GM23338 (cell line): ENCODE results near the gene CLIC3. TPM values are rescaled to one million over a fixed set of nuclear protein-coding genes. Genes with fewer than 3 reads are reported as not detected.
A peak's percentile ranks its signal among the peaks of the same experiment; 100 is the strongest.

ENCODE experiments used
- ATAC-seq: fragments of 200-7000 bp; cut with Tn5 transposase; 3 replicates; pipeline ENCODE4 v1.9.1; 2020
- DNase-seq: peaks from one replicate; pipeline ENCODE4 v3.0.0-alpha.2; 2015; ENCODE audit warnings: low spot score
- H2AFZ ChIP-seq: fragments of 200-600 bp; sonication (generic); 2 replicates; pipeline ENCODE4 v1.8.0; 2016; ENCODE audit warnings: antibody characterized with exemption, mild to moderate bottlenecking, moderate library complexity
- H3F3A ChIP-seq: fragments of 200-600 bp; sonication (generic); replicated peaks from 2 replicates; pipeline ENCODE4 v1.8.0; 2017; ENCODE audit warnings: antibody characterized with exemption, mixed run types, low read depth
- H3K27ac ChIP-seq: fragments of 200-600 bp; sonication (generic); 2 replicates; pipeline ENCODE4 v1.6.1; 2016; ENCODE audit warnings: low read depth
- H3K27me3 ChIP-seq: fragments of 200-600 bp; sonication (generic); 2 replicates; pipeline ENCODE4 v1.8.0; 2016; ENCODE audit warnings: mild to moderate bottlenecking, mixed run types, moderate library complexity; ENCODE audit not compliant: insufficient read depth
- H3K36me3 ChIP-seq: fragments of 200-600 bp; sonication (generic); 2 replicates; pipeline ENCODE4 v1.8.0; 2016; ENCODE audit warnings: mild to moderate bottlenecking; ENCODE audit not compliant: insufficient read depth
- H3K4me1 ChIP-seq: fragments of 200-600 bp; sonication (generic); 2 replicates; pipeline ENCODE4 v1.8.0; 2016; ENCODE audit warnings: mild to moderate bottlenecking, moderate library complexity; ENCODE audit not compliant: insufficient read depth
- H3K4me2 ChIP-seq: fragments of 200-600 bp; sonication (generic); 2 replicates; pipeline ENCODE4 v1.7.1; 2017; ENCODE audit warnings: mixed run types
- H3K4me3 ChIP-seq: fragments of 200-600 bp; sonication (generic); 2 replicates; pipeline ENCODE4 v1.6.1; 2016; ENCODE audit warnings: mixed run types
- H3K79me2 ChIP-seq: fragments of 200-600 bp; sonication (generic); replicated peaks from 2 replicates; pipeline ENCODE4 v1.8.0; 2017; ENCODE audit warnings: mild to moderate bottlenecking; ENCODE audit not compliant: insufficient read depth
- H3K9me2 ChIP-seq: fragments of 200-600 bp; sonication (generic); 2 replicates; pipeline ENCODE4 v1.8.0; 2017; ENCODE audit not compliant: insufficient read depth
- H4K20me1 ChIP-seq: fragments of 200-600 bp; sonication (generic); replicated peaks from 2 replicates; pipeline ENCODE4 v1.8.0; 2017; ENCODE audit warnings: mild to moderate bottlenecking; ENCODE audit not compliant: insufficient read depth
- H3K27ac Mint-ChIP-seq: 2 replicates; pipeline ENCODE4 v1.8.0; 2020; ENCODE audit warnings: inconsistent platforms, mild to moderate bottlenecking, moderate library complexity, mixed read lengths
- H3K27me3 Mint-ChIP-seq: 3 replicates; pipeline ENCODE4 v1.8.0; 2022; ENCODE audit warnings: low read depth, mild to moderate bottlenecking, moderate library complexity, mixed read lengths, inconsistent platforms; ENCODE audit not compliant: insufficient read depth, poor library complexity
- H3K36me3 Mint-ChIP-seq: 3 replicates; pipeline ENCODE4 v1.8.0; 2021; ENCODE audit warnings: low read depth, mild to moderate bottlenecking, inconsistent platforms, moderate library complexity, mixed read lengths
- H3K4me1 Mint-ChIP-seq: 3 replicates; pipeline ENCODE4 v1.8.0; 2020; ENCODE audit warnings: mild to moderate bottlenecking, inconsistent platforms, mixed read lengths
- H3K4me3 Mint-ChIP-seq: 3 replicates; pipeline ENCODE4 v1.8.0; 2021; ENCODE audit warnings: moderate library complexity, mild to moderate bottlenecking, inconsistent platforms, mixed read lengths
- H3K9me3 Mint-ChIP-seq: 3 replicates; pipeline ENCODE4 v1.8.0; 2020; ENCODE audit warnings: moderate library complexity, mild to moderate bottlenecking, inconsistent platforms, mixed read lengths
- CREB1 ChIP-seq: fragments of 250-450 bp; sonication (Bioruptor Pico); IDR thresholded peaks from 2 replicates; pipeline ENCODE4 v1.5.0; 2020; ENCODE audit warnings: low read depth, mild to moderate bottlenecking, moderate library complexity
- CTCF ChIP-seq, 2 experiments: fragments of 200-600 bp in 1 of 2; sonication (generic) in 1 of 2; conservative IDR thresholded peaks; 2 replicates each; pipeline versions ENCODE4 v1.5.1 to v1.6.1; 2016 to 2017; ENCODE audit warnings: antibody characterized with exemption in 2 of 2, low read depth in 2 of 2, mild to moderate bottlenecking in 2 of 2, moderate library complexity in 1 of 2
- ETS1 ChIP-seq: IDR thresholded peaks from 2 replicates; pipeline ENCODE4 v1.6.1; 2016; ENCODE audit warnings: antibody characterized with exemption
- NANOG ChIP-seq: IDR thresholded peaks from 2 replicates; pipeline ENCODE4 v1.6.1; 2016; ENCODE audit warnings: antibody characterized with exemption, borderline replicate concordance
- POLR2AphosphoS5 ChIP-seq: IDR thresholded peaks from 2 replicates; pipeline ENCODE4 v1.6.1; 2016; ENCODE audit warnings: antibody characterized with exemption, low read depth
- polyA plus RNA-seq: library from polyadenylated mRNA; unstranded; fragments of >200 nt; fragmentation: Nextera tagmentation; extraction: Ambion mirVana; gene quantifications from 2 replicates; pipeline ENCODE4 v1.2.1, GENCODE V29; 2016
- total RNA-seq: library from RNA; depleted of rRNA; stranded (reverse); fragments of >200 nt; shearing (Covaris generic); gene quantifications from 2 replicates; pipeline ENCODE4 v1.2.3, GENCODE V29; 2014

Gene CLIC3
- total and polyA plus RNA-seq, 2 experiments from 2014 or later = 0.53 to 0.56 TPM

- Mint-ChIP-seq H3K27ac (no peak overlapping the region), H3K4me1 (peaks cover 6% of the 10 kb centered on the region; the same call in 2 of the 3 replicates), H3K27me3 (peaks cover 4% of the 10 kb centered on the region), H3K36me3 (no peaks in the 10 kb centered on the region), H3K9me3 (no peaks in the 10 kb centered on the region), H3K4me3 (peak overlapping the region; percentile 76; the same call in 2 of the 3 replicates)
- peaks cover 9% of the 10 kb centered on the region for H3K4me1 ChIP-seq
- no peaks in the 10 kb centered on the region for H3K36me3 ChIP-seq
- no peaks in the 10 kb centered on the region; the same call in 1 of the 2 replicates for H3F3A ChIP-seq
- DNase-seq (no peak), ATAC-seq (peak; percentile 1; the same call in 2 of the 3 replicates)
- no peak for TF ChIP-seq NANOG
- H4K20me1 ChIP-seq = no peaks in the 10 kb centered on the region
- peak overlapping the region; percentile 89 for H3K4me2 ChIP-seq
- no peaks in the 10 kb centered on the region for H3K27me3 ChIP-seq
- H2AFZ ChIP-seq = peak overlapping the region; percentile 88
- peak overlapping the region; percentile 72 for H3K4me3 ChIP-seq
- no peaks in the 10 kb centered on the region for H3K9me2 ChIP-seq
- H3K79me2 ChIP-seq = no peaks in the 10 kb centered on the region
- no peak overlapping the region for H3K27ac ChIP-seq
Observed at GRCh38 chr9:136950656-136951276, 45.6 kb downstream of the CLIC3 start.

GRCh38 chr9:136949817-136950655, 46.3 kb downstream of the CLIC3 start:
- Mint-ChIP-seq H3K36me3 (no peaks in the 10 kb centered on the region), H3K4me1 (peaks cover 6% of the 10 kb centered on the region; the same call in 2 of the 3 replicates), H3K27me3 (peaks cover 6% of the 10 kb centered on the region), H3K9me3 (no peaks in the 10 kb centered on the region), H3K4me3 (peak overlapping the region; percentile 80), H3K27ac (0 out of 2 replicates have a peak overlapping the region, but pooled peaks have one; percentile 70)
- Histone ChIP-seq H3K4me2 (peak overlapping the region; percentile 89), H3F3A (no peaks in the 10 kb centered on the region; the same call in 1 of the 2 replicates), H4K20me1 (no peaks in the 10 kb centered on the region), H3K9me2 (no peaks in the 10 kb centered on the region), H3K27ac (no peak overlapping the region), H3K36me3 (no peaks in the 10 kb centered on the region), H3K27me3 (no peaks in the 10 kb centered on the region), H3K4me1 (peaks cover 9% of the 10 kb centered on the region), H2AFZ (peak overlapping the region; percentile 88), H3K79me2 (no peaks in the 10 kb centered on the region), H3K4me3 (peak overlapping the region; percentile 72)
- peak; percentile 80 for ATAC-seq
- DNase-seq = peak; percentile 97
- TF ChIP-seq ETS1 (no peak), CREB1 (CRISPR knock-in tag) (peak; percentile 49), POLR2AphosphoS5 (peak; percentile 95), CTCF (conservative IDR thresholded peaks at IDR 0.05; ENCODE audit: low read depth in 2 of 2) (peak in 1 of 2 experiments; percentile 13; a peak in 1 of 4 replicates)
